Heart left ventricle (tissue), 16 donors: ENCODE results near the gene ZGLP1. TPM values are rescaled to one million over a fixed set of nuclear protein-coding genes. Genes with fewer than 3 reads are reported as not detected.

Experiments
- ATAC-seq, 4 donors: fragments of 200-7000 bp; cut with Tn5 transposase; one replicate each; pipeline ENCODE4 v1.9.1; 2020 to 2022; ENCODE audit warnings: moderate library complexity in 4 of 4, mild to moderate bottlenecking in 3 of 4, moderate number of reproducible peaks in 1 of 4
- DNase-seq, 5 donors: peaks; one replicate each; pipeline ENCODE4 v3.0.0-alpha.2; 2020
- H3K27ac ChIP-seq, 12 donors: fragments of 200-600 bp; sonication (generic) in 4 of 12; one replicate each; pipeline versions ENCODE4 v1.5.0 to v1.8.0; 2016 to 2022; ENCODE audit warnings: mild to moderate bottlenecking in 2 of 12
- H3K27me3 ChIP-seq, 9 donors: fragments of 200-600 bp; sonication (generic) in 2 of 9; one replicate each; pipeline versions ENCODE4 v1.5.1 to v1.8.0; 2016 to 2022; ENCODE audit warnings: mild to moderate bottlenecking in 3 of 9
- H3K36me3 ChIP-seq, 9 donors: fragments of 200-600 bp; sonication (generic) in 2 of 9; one replicate each; pipeline versions ENCODE4 v1.5.0 to v1.8.0; 2018 to 2022; ENCODE audit warnings: mild to moderate bottlenecking in 2 of 9
- H3K4me1 ChIP-seq, 12 donors: fragments of 200-600 bp; sonication (generic) in 4 of 12; one replicate each; pipeline versions ENCODE4 v1.5.0 to v1.8.0; 2016 to 2022; ENCODE audit warnings: mild to moderate bottlenecking in 3 of 12
- H3K4me3 ChIP-seq, 12 donors: fragments of 200-600 bp; sonication (generic) in 4 of 12; one replicate each; pipeline versions ENCODE4 v1.5.0 to v1.8.0; 2017 to 2022; ENCODE audit warnings: mild to moderate bottlenecking in 9 of 12, moderate library complexity in 4 of 12
- H3K9me3 ChIP-seq, 12 donors: fragments of 200-600 bp; sonication (generic) in 4 of 12; one replicate each; pipeline versions ENCODE4 v1.5.0 to v1.8.0; 2016 to 2022; ENCODE audit warnings: mild to moderate bottlenecking in 1 of 12
- POLR2A ChIP-seq, 2 donors: fragments of 450-650 bp; IDR thresholded peaks; one replicate each; pipeline ENCODE4 v1.6.1; 2017; ENCODE audit warnings: antibody characterized with exemption in 2 of 2, mild to moderate bottlenecking in 2 of 2, moderate library complexity in 2 of 2
- WGBS, 4 donors: extraction: QIAGEN DNeasy Blood & Tissue Kit in 2 of 4; methylation state at CpG; one replicate each; pipeline versions ENCODE4 v1.1.5 to v1.1.7; 2013 to 2018; 5-methylcytosine and 5-hydroxymethylcytosine counted together
- intact Hi-C, 10 donors: fragments of 100-400 bp; cut with DNase I; formaldehyde crosslinking; loops; one replicate each; pipeline versions ENCODE4 v1.11.1 to v1.14.2; 2022
- polyA plus RNA-seq, 2 donors: library from polyadenylated mRNA; stranded (reverse); fragments of 200-250 nt; gene quantifications; one replicate each; pipeline ENCODE4 v1.2.3, GENCODE V29; 2013
- total RNA-seq, 9 donors: library from RNA; depleted of rRNA in 2 of 9; stranded (reverse); fragments of >200 nt in 2 of 9; fragmentation: NEBNext Ultra II Directional in 3 of 9; extraction: Animal tissue kit (Norgen Biotek cat#: 25700) in 3 of 9; gene quantifications; one replicate each; pipeline versions ENCODE4 v1.1.0 to v1.2.4, GENCODE V29; 2016 to 2023
- TF ChIP-seq, protein P1 (sequence below), 12 donors: fragments of 200-600 bp; sonication (generic) in 4 of 12; IDR thresholded peaks; one replicate each; pipeline versions ENCODE4 v1.5.0 to v1.8.0; 2018 to 2022; ENCODE audit warnings: antibody characterized with exemption in 12 of 12, mild to moderate bottlenecking in 5 of 12
- donor health status: ischemic (EF 13 %, LVEDD 7.1; RV severe dilation, severe dysfunction).
- donor health status: healthy with polysubstance abuse.
- donor health status: DM: no; HTN: yes; CAD: no.
- donor health status: DM: no; HTN: no; CAD: no.
- donor health status: ischemic (EF 25% LVEDD 6.9; RV normal size, moderate dysfunction).
- donor health status: ischemic (EF 25% LVEDD 5.7; RV mildly dilated, moderate dysfunction).
- donor health status: healthy.
- donor health status: DM: yes; HTN: yes; CAD: no.
- donor health status: ischemic (EF 35%, LVEDD 5.7; RV mildly dilated, moderate dysfunction).
- donor health status: nonischemic (EF 11% LVEDD 7.7; RV severe dilation, severe dysfunction).
- donor health status: DM: yes; HTN: yes; CAD: no.
- donor health status: PGD.
- donor health status: ischemic (EF 29% LVEDD 5.4; RV normal size, mild dysfunction).
- donor health status: nonischemic (EF 23%, LVEDD 6.1; RV moderate dilation, normal function).

Gene ZGLP1
- total and polyA plus RNA-seq, 11 donors = 0.16 to 2.2 (median 1.1) TPM

DNA sequence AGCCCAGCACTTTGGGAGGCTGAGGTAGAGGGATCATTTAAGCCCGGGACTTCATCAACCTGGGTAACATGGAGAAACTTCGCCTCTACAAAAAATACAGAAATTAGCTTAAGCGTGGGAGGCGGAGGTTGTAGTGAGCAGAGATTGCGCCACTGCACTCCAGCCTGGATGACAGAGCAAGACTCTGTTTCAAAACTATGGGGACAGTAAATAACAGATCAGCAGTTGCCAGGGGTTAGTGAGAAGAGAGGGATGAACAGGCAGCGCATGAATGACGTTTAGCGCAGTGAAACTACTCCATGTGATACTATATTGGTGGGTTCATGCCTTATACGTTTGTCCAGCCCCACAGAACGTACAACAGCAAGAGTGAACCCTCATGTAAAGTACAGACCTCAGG lies 36.9 kb upstream of the ZGLP1 start:
- Histone ChIP-seq H3K36me3 (peaks cover 0 to 24% (median 18%) of the 10 kb centered on the region in 9 donors), H3K27ac (peak overlapping the region in 2 of 12 donors; percentile 17 to 73), H3K27me3 (no peaks in the 10 kb centered on the region), H3K4me3 (peak overlapping the region in 1 of 12 donors; percentile 5), H3K4me1 (no peaks in the 10 kb centered on the region), H3K9me3 (no peaks in the 10 kb centered on the region)
- DNase-seq (peak in 2 of 5 donors; percentile 39 to 50), ATAC-seq (peak in 3 of 4 donors; percentile 58 to 79 (median 66))
- WGBS, 4 donors = 73 to 77% (median 74%) methylated on average over 10 of the region's 10 CpGs
- intact Hi-C loops = no loop called here
- TF ChIP-seq, protein P1, sequence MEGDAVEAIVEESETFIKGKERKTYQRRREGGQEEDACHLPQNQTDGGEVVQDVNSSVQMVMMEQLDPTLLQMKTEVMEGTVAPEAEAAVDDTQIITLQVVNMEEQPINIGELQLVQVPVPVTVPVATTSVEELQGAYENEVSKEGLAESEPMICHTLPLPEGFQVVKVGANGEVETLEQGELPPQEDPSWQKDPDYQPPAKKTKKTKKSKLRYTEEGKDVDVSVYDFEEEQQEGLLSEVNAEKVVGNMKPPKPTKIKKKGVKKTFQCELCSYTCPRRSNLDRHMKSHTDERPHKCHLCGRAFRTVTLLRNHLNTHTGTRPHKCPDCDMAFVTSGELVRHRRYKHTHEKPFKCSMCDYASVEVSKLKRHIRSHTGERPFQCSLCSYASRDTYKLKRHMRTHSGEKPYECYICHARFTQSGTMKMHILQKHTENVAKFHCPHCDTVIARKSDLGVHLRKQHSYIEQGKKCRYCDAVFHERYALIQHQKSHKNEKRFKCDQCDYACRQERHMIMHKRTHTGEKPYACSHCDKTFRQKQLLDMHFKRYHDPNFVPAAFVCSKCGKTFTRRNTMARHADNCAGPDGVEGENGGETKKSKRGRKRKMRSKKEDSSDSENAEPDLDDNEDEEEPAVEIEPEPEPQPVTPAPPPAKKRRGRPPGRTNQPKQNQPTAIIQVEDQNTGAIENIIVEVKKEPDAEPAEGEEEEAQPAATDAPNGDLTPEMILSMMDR (IDR thresholded peaks at IDR 0.05) = no peak
- TF ChIP-seq POLR2A (IDR thresholded peaks at IDR 0.05) = no peak

GRCh38 chr19:10344780-10345179 lies 35.2 kb upstream of the ZGLP1 start:
- WGBS, 4 donors = 78 to 93% (median 86%) methylated on average over 10 of the region's 10 CpGs
- no peak for ATAC-seq
- Histone ChIP-seq H3K4me1 (peaks cover 0 to 7% (median 0%) of the 10 kb centered on the region in 12 donors), H3K36me3 (peaks cover 0 to 6% (median 2%) of the 10 kb centered on the region in 9 donors), H3K4me3 (no peak overlapping the region), H3K27ac (no peak overlapping the region), H3K9me3 (no peaks in the 10 kb centered on the region), H3K27me3 (no peaks in the 10 kb centered on the region)
- intact Hi-C loops = no loop called here
- no peak for DNase-seq
- TF ChIP-seq, protein P1 (IDR thresholded peaks at IDR 0.05) = no peak
- no peak for TF ChIP-seq POLR2A (IDR thresholded peaks at IDR 0.05)

- Histone ChIP-seq H3K4me1 (peaks cover 0 to 19% (median 0%) of the 10 kb centered on the region in 12 donors), H3K27ac (no peak overlapping the region), H3K36me3 (no peaks in the 10 kb centered on the region), H3K27me3 (no peaks in the 10 kb centered on the region), H3K4me3 (no peak overlapping the region), H3K9me3 (no peaks in the 10 kb centered on the region)
- no peak for ATAC-seq
- intact Hi-C loops = no loop called here
- 67 to 84% (median 82%) methylated on average over 2 of the region's 2 CpGs for WGBS, 4 donors
- TF ChIP-seq POLR2A (IDR thresholded peaks at IDR 0.05) = no peak
- TF ChIP-seq, protein P1 (IDR thresholded peaks at IDR 0.05) = no peak
- no peak for DNase-seq
Measured at GRCh38 chr19:10343495-10343894, 33.9 kb upstream of the ZGLP1 start.

DNA sequence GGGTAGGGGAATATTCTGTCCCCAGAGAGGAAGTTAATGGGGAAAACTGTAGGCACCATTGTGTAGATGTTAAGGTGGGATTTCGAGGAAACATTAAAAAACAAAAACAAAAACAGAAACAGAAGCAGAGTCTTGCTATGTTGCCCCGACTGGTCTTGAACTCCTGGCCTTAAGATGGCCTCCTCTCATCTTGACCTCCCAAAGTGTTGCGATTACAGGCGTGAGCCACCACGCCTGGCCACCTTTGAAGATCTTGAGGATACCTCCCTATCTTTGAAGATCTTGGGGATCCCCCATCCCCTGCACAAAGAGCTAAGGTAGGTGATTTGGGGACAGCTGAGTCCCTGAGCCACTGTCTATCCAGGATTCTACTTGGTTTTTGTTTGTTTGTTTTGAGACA lies 30.4 kb upstream of the ZGLP1 start:
- TF ChIP-seq POLR2A (IDR thresholded peaks at IDR 0.05) = no peak
- TF ChIP-seq, protein P1 (IDR thresholded peaks at IDR 0.05) = no peak
- WGBS, 4 donors = 85 to 91% (median 86%) methylated on average over 5 of the region's 5 CpGs
- no peak overlapping the region for H3K4me3 ChIP-seq
- H3K36me3 ChIP-seq = no peaks in the 10 kb centered on the region
- H3K4me1 ChIP-seq = peaks cover 0 to 27% (median 7%) of the 10 kb centered on the region in 12 donors
- ATAC-seq (no peak), DNase-seq (no peak)
- no peaks in the 10 kb centered on the region for H3K27me3 ChIP-seq
- intact Hi-C loops = loop anchor here in 2 of 10 donors (10.0 kb wide), 1 partner anchor 45 kb away; the partner anchor contains the start of gene TYK2 (in 2 of the 2)
- no peaks in the 10 kb centered on the region for H3K9me3 ChIP-seq
- H3K27ac ChIP-seq = peak overlapping the region in 1 of 12 donors; percentile 75
